Measurements from ENCODE around the gene WDR27.

GRCh38 chr6:169575365-169575764 lies 126.5 kb downstream of the WDR27 start:
- TF ChIP-seq, protein P1, sequence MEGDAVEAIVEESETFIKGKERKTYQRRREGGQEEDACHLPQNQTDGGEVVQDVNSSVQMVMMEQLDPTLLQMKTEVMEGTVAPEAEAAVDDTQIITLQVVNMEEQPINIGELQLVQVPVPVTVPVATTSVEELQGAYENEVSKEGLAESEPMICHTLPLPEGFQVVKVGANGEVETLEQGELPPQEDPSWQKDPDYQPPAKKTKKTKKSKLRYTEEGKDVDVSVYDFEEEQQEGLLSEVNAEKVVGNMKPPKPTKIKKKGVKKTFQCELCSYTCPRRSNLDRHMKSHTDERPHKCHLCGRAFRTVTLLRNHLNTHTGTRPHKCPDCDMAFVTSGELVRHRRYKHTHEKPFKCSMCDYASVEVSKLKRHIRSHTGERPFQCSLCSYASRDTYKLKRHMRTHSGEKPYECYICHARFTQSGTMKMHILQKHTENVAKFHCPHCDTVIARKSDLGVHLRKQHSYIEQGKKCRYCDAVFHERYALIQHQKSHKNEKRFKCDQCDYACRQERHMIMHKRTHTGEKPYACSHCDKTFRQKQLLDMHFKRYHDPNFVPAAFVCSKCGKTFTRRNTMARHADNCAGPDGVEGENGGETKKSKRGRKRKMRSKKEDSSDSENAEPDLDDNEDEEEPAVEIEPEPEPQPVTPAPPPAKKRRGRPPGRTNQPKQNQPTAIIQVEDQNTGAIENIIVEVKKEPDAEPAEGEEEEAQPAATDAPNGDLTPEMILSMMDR (conservative IDR thresholded peaks at IDR 0.05; ENCODE audit: low read length): no peak
- TF ChIP-seq EZH2phosphoT487 (IDR thresholded peaks at IDR 0.05; ENCODE audit: borderline replicate concordance, low read depth, low read length): no peak
